DMS114 treated with DMSO at 0.1 percent for 48 hours (cell line): ENCODE measurements around the gene MBD5.

Experiments
- DNase-seq: peaks from one replicate; lab custom pipeline; 2025; ENCODE audit not compliant: unreplicated experiment; lab: John Stamatoyannopoulos, UW

The MBD5 gene

GRCh38 chr2:148299616-148300015 is 278.7 kb downstream of the MBD5 start:
- no peak for DNase-seq

- no peak for DNase-seq
Observed at GRCh38 chr2:148300544-148300943, 279.7 kb downstream of the MBD5 start.

- DNase-seq = no peak
Observed at GRCh38 chr2:148301362-148301761, 280.5 kb downstream of the MBD5 start.

GRCh38 chr2:148302526-148302925 is 281.6 kb downstream of the MBD5 start:
- DNase-seq = no peak

- no peak for DNase-seq
Observed at GRCh38 chr2:148303161-148303560, 282.3 kb downstream of the MBD5 start.

- DNase-seq = no peak
Observed at GRCh38 chr2:148305476-148305875, 284.6 kb downstream of the MBD5 start.

- no peak for DNase-seq
Observed at GRCh38 chr2:148306027-148306426, 285.1 kb downstream of the MBD5 start.

- DNase-seq = no peak
Observed at GRCh38 chr2:148317598-148317997, 296.7 kb downstream of the MBD5 start.

- DNase-seq = no peak
Observed at GRCh38 chr2:148338541-148338940, 317.6 kb downstream of the MBD5 start.

- no peak for DNase-seq
Observed at GRCh38 chr2:148342086-148342485, 321.2 kb downstream of the MBD5 start.

- DNase-seq = no peak
Observed at GRCh38 chr2:148350199-148350598, 329.3 kb downstream of the MBD5 start.

GRCh38 chr2:148351437-148352143 is 330.7 kb downstream of the MBD5 start:
- DNase-seq = no peak

GRCh38 chr2:148358375-148358774 is 337.5 kb downstream of the MBD5 start:
- no peak for DNase-seq

- no peak for DNase-seq
Observed at GRCh38 chr2:148360662-148361061, 339.8 kb downstream of the MBD5 start.

GRCh38 chr2:148362144-148362796 is 341.4 kb downstream of the MBD5 start:
- DNase-seq = no peak

- DNase-seq = no peak
Observed at GRCh38 chr2:148375214-148375613, 354.3 kb downstream of the MBD5 start.

- DNase-seq = no peak
Observed at GRCh38 chr2:148391324-148391723, 370.4 kb downstream of the MBD5 start.

GRCh38 chr2:148402786-148403185 is 381.9 kb downstream of the MBD5 start:
- DNase-seq = no peak

GRCh38 chr2:148410899-148411298 is 390.0 kb downstream of the MBD5 start:
- DNase-seq = no peak

- no peak for DNase-seq
Observed at GRCh38 chr2:148416248-148416647, 395.4 kb downstream of the MBD5 start.

GRCh38 chr2:148430101-148430500 is 409.2 kb downstream of the MBD5 start:
- no peak for DNase-seq

GRCh38 chr2:148447877-148448276 is 427.0 kb downstream of the MBD5 start:
- DNase-seq = no peak

- no peak for DNase-seq
Observed at GRCh38 chr2:148450531-148450930, 429.6 kb downstream of the MBD5 start.
